Daoy (cell line): Measurements from ENCODE around the gene SDR39U1. TPM values are rescaled to one million over a fixed set of nuclear protein-coding genes. Genes with fewer than 3 reads are reported as not detected.
A peak's percentile ranks its signal among the peaks of the same experiment; 100 is the strongest.

Experiments
- DNase-seq: peaks from one replicate; pipeline ENCODE4 v3.0.0-alpha.2; 2015; ENCODE audit warnings: low read depth
- total RNA-seq: library from RNA; depleted of rRNA; stranded (reverse); fragments of >200 nt; shearing (Covaris generic); gene quantifications from 2 replicates; pipeline ENCODE4 v1.2.3, GENCODE V29; 2014

Gene SDR39U1
- total RNA-seq, 1 experiment from 2014 or later: 9.3 TPM

DNA sequence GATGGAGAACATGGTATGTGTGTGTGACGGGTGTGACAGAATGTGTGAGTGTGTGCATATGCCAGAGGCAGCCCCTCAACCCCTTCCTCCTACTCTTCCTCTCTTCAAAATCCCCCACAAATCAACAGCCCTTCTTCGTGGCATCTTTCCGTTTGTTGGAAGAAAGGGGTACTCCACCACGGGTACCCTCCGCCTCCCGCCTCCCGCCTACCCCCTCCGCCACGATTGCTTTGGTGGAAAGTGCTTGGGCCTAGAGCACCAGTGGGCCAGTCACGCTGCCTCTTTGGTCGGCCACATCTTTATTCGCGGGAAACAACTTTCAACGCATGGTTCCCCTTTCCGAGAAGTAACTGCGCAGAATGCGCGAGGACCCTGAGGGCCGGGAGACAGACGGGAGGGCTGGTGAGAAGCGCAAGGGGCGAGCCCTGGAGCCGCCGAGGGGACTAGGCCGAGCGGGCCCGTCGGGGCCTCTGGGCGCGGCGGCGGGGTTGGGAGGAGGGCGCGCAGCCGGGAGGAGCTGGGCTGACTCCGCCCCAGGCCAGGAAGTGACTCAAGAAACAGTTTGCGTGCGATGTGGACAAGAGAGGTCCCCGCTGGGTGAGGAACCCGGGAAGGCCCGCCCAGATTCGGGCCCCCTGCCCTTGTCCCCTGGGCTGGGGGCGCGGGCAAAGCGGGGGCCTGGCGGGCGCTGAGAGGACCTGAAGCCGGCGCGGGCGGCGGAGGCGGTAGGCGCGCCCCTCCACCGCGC lies 13.0 kb downstream of the SDR39U1 start, which contains the start of the genes CBLN3 and KHNYN:
TSS of gene CBLN3 (minus strand) at position 274 of the 748 bp plus-strand sequence. CDS start 614 bp downstream, outside the sequence.
TSS of gene KHNYN (plus strand) at position 560 of the 748 bp plus-strand sequence. CDS start 777 bp downstream, outside the sequence.
- peak; percentile 96 for DNase-seq

DNA sequence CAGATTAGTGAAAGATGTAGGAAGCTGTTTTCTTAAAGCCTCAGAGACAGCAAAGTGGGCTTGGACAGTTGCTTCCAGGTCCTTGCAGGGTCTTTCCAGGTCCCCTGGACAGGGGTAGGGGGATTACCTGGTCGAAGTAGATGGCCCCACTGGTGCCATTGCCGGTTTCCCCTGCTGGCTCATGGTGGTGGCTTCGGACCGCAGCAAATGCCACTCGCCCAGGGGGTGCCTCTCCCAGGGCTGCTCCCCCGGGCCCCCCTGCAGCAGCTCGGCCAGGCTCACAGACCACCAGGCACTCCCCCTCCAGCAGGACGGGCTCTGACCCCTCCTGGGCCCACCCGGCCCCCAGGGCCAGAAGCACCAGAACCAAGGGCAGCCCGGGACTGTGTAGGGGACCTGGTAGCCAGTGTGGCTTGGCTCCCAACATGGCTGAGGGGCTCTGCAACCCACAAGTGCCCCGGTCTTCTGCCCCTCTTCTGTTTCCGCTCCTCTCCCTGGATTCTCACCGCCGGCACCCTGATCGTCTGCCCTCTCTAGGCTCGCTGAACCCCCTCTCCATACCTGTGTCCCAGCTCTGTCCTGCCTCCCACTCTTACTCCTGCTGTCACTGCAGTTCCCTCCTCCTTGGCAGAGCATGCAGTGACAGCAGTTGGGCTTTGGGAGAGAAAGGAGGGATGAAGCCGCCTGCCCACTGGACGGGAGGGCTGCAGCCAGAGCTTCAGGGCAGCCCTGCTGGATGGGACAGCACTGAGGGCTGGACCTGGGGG lies 13.8 kb downstream of the SDR39U1 start:
- DNase-seq: no peak

DNA sequence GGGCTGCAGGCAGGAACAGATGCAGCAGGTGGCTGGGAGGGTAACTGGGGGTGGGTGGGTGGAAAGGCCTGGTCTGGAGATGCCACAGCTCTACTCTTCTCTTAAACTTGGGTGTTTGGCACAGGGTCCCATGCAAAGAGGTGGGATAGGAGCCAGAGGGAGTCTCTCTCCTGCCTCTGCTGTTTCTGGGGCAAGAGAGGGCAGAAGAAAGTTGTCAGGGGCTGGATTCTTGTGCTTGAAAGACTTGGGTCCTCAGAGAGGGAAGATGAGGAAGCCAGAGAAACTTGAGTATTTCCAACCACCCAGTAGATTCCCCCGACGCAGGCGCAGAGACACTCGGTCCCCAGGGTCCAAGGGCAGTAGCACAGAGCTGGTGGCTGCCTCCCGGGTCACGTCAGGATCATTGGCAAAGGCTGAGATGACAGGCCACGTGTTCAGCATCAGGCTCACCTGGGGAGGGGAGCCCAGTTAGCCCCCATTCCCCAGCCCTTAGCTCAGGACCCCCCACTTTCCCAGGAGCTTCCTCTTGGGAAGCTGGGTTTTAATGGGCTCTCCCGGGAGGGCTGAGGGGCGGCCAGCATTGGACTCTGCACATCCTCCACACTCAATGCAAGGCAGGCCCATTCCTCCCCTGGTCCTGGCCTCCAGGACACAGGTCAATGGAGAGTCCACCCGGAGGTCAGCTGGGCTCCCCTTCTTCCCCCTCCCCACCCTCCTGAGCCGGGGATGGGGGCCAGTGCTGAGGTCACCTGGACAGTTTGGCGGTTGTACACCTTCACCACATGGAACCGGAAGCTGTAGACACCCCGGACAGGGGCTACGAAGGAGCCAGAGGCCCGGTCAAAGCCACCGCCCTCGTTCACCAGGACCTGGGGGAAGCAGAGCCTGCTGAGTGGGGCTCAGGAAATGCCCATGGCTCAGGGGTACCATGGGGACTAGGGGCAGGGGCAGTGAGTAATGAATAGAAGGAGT lies 14.8 kb downstream of the SDR39U1 start:
- DNase-seq: no peak

DNA sequence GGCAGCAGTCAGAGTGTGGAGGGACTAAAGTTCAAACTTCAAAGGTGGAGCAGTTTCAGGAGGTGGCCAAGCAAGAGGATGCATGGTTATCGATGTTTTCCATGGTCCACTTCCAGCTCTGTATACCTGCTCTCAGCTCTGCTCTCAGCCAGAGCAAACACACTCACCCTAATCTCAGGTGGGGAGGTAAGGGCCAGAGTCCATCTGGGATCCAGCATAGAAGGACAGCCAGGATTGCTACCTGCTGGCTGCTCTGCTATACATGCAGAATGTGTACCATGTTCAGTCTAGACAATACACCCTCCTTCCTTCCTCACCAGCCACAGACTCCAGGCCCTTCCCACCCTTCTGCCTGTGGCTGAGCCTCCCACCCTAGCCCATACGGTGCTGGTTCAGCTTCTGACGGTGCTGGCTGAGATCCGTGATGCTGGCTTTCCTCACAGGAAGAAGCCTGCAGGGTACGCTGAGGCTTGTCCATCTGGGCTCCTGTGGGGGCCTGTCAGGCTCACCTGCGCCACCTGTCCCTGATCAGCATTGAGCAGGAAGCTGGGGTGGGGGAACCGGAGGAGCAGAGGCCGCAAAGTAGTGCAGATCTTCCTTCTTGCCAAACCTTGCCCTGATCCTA lies 15.6 kb downstream of the SDR39U1 start:
- DNase-seq: no peak

DNA sequence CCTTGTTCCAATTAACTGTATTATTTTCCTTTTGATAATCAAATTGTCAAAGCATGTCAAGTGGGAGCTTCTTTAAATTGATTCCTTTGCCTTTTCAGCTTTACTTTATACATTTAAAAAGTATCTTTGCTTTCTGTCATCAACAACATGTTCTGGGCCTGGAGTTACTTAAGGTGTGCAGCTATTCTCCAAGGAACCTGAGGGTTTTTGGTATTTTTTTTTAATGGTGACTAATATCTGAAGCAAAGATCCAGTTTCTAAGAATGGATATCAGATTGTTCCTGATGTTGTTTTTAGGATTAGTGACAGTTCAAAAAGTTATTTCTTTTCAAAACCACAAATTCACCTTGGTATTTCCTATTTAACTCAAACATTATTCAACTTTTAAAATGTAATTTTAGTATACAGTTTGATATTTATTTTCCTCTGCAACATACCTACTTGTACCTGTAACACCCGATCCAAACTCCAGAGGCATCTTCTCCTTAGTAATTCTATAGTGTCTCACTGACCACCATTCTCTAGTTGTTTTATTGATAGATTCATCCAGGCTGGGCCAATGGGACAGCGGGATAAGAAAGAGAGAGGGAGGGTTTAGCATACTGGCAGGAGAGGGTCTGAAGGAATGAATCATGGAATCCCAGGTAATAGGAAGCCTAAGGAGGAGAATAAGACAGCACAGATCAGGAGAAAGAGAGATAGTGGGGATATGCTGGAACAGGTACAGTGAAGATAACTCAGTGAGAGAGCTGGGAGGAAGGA lies 16.2 kb downstream of the SDR39U1 start:
- DNase-seq: no peak

DNA sequence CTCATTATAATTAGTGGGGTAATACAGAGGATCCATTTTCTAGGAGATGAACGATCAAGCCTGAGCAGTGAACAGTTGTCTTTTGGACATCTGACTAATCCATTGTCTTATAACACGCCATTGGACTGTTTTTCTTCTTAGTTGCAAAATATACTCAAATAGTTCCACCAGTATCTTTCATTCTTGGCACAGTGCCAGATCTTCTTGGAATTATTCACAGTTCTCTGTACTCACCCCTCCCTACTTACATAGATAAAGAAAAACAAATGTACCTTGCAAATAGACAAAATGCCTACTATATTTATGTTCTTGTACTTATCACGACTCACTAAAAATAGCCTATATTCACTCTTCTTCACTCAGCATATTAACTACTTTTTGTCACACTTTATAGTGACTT lies 16.9 kb downstream of the SDR39U1 start:
- DNase-seq: no peak

DNA sequence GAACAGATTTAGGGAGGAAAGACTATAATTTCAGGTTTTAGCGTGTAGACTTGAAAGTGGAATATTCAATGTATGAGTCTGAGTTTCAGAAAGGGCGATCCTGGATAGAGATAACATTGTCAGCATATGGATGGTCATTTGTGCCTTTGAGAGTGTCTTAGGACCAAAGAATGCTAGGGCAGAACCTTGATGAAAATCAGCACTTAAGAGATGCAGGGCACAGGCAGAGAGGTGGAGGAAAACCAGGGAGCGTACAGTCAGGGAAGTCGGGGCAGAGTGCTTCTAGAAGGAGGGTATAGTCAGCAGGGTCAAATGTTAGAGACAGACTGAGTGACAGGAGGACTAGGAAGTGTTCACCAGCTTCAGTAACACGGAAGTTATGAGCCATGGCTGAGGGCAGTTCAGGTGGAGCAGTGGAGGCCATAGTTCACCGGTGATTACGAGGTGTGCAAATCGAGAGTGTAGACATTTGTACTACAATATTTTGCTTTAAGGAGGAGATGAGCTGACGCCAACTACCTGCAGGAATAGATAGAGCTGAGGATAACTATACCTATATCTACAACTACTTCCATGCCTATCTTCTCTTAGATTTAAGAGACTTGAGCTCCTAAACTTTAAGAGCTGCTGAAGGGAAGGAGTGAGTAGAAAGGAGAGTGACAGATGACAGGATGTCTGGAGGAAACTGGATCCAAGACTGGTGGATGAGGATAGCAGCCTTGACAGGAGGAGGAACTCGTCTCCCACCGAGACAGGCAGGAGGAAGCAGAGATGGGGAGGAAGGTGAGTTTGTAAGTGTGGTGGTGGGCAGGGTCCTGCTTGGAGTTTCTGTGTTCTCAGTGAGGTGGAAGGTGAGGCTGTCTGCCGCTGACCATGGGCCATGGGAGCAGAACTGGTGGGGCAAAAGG lies 19.6 kb downstream of the SDR39U1 start:
- DNase-seq: no peak

DNA sequence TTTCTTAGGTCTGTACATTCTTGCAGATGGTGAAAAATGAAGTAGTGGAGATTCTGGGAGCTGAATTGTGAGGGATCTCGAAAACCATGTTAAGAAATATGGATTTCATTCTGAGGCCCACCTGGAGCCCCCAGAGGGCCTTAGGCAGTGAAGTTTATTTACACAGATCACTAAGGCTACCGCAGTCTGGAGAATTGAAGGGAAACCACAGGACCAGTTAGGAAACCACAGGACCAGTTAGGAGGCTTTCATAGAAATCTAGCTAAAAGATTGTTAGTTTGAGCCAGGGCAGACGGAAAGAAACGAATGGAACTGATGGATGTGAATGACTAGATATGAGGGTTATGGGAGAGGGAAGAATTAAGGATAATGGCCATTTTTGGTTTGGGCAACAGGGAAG lies 20.3 kb downstream of the SDR39U1 start:
- no peak for DNase-seq

DNA sequence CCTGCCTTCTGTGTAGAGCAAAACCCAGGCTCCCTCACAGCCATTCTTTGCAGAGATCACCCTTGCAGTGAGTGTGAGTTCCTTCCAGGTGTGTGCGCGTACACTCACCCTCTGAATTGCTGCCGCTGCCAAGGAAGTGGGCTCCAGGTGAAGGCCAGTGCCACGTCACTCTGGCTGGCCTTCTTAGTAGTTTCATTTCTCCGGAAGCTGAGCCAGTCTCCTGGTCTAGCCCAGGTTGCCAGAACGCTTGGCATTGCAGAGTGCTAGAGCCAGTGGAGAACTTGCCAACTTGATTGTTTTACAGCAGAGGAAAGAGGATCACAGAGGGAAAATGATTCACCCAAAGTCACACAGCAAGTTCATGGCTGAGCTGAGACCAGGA lies 24.1 kb downstream of the SDR39U1 start:
- no peak for DNase-seq

DNA sequence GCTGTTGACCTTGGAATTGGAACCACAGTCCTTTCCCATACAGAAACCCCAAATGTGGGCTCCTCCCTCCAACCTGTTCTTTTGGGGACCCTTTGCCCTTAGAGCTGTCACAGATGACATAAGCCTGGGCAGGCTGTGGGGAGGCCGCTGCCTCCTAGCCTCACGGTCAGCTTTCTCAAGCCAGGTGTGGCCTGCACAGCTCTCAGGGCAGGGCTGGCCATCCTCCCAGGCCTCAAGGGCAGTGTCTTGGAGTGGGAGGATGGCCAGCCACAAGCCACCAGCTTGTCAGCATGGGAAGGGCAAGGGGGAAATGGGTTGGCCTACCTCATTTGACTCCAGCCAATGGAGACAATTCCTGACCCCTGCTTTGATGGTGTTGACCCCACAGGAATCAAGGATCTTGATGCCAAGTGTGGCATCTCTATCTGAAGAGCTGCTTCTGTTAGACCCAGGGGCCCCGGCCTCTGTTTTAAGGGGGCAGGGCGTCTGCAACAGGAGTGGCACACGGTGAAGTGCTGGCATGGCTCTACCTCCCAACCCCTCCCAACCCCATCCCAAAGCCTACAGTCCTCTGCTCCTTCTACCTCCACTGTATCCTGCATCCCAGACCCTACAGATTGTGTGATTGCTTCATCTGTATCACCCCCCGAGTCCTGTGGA lies 24.6 kb downstream of the SDR39U1 start:
- no peak for DNase-seq

DNA sequence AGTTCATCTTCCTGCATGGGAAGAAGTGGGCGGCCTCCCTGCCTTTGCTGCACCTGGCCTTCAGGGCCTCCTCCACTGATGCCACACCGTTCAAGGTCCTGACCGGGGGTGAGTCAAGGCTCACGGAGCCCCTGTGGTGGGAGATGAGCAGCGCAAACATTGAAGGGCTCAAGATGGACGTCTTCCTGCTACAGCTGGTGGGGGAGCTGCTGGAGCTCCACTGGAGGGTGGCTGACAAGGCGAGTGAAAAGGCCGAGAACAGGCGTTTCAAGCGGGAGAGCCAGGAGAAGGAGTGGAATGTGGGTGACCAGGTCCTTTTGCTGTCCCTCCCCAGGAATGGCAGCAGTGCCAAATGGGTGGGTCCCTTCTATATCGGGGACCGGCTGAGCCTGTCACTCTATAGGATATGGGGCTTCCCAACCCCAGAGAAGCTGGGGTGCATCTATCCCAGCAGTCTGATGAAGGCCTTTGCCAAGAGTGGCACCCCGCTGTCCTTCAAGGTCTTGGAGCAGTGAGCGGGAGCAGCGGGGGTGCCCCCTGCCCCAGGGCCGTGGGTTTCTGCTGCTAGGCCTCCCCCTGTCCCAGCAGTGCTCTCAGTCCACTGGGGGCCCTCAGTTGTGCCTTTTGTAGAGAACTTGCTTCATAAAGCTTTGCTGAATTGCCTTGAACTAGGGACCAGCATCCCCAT lies 25.5 kb downstream of the SDR39U1 start:
- no peak for DNase-seq

DNA sequence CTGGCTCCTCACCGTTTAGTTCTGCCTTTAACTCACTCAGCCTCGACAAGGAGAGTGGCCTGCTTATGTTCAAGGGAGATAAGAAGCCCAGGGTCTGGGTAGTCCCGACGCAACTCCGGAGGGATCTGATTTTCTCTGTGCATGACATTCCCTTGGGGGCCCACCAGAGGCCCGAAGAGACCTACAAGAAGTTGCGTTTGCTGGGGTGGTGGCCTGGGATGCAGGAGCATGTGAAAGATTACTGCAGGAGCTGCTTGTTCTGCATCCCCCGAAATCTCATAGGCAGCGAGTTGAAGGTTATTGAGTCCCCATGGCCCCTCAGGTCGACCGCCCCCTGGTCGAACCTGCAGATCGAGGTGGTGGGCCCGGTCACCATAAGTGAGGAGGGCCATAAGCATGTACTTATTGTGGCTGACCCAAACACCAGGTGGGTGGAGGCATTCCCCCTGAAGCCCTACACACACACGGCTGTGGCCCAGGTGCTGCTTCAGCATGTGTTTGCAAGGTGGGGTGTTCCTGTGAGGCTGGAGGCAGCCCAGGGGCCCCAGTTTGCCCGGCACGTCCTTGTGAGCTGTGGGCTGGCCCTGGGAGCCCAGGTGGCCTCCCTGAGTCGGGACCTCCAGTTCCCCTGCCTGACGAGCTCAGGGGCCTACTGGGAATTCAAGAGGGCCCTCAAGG lies 26.2 kb downstream of the SDR39U1 start:
- DNase-seq: no peak

DNA sequence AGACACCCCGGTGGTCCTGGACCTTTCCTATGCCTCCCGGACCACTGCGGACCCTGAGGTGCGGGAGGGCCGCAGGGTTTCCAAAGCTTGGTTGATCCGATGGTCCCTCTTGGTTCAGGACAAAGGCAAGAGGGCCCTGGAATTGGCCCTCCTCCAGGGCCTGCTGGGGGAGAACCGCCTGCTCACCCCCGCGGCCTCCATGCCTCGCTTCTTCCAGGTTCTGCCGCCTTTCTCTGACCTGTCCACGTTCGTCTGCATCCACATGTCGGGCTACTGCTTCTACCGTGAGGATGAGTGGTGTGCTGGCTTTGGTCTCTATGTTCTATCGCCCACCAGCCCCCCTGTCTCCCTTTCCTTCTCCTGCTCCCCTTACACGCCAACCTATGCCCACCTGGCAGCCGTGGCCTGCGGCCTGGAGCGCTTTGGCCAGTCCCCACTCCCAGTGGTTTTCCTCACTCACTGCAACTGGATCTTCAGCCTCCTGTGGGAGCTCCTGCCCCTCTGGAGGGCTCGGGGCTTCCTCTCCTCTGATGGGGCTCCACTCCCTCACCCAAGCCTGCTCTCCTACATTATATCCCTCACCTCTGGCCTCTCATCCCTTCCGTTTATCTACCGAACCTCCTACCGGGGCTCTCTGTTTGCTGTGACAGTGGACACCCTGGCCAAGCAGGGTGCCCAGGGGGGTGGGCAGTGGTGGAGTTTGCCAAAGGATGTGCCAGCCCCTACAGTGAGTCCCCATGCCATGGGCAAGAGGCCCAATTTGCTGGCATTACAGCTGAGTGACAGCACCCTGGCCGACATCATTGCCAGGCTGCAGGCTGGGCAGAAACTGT lies 26.9 kb downstream of the SDR39U1 start:
- no peak for DNase-seq

DNA sequence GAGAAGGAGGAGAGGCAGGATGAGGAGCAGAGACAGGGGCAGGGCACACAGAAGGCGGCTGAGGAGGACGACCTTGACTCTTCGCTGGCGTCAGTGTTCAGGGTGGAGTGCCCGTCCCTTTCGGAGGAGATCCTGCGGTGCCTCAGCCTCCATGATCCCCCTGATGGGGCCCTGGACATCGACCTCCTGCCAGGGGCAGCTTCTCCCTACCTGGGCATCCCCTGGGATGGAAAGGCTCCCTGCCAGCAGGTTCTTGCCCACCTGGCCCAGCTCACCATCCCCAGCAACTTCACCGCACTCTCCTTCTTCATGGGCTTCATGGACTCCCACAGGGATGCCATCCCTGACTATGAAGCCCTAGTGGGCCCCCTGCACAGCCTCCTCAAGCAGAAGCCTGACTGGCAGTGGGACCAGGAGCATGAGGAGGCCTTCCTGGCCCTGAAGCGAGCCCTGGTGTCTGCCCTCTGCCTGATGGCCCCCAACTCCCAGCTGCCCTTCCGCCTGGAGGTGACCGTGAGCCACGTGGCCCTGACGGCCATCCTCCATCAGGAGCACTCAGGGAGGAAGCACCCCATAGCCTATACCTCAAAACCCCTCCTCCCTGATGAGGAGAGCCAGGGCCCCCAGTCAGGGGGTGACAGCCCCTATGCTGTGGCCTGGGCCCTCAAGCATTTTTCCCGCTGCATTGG lies 27.7 kb downstream of the SDR39U1 start:
- DNase-seq: no peak

DNA sequence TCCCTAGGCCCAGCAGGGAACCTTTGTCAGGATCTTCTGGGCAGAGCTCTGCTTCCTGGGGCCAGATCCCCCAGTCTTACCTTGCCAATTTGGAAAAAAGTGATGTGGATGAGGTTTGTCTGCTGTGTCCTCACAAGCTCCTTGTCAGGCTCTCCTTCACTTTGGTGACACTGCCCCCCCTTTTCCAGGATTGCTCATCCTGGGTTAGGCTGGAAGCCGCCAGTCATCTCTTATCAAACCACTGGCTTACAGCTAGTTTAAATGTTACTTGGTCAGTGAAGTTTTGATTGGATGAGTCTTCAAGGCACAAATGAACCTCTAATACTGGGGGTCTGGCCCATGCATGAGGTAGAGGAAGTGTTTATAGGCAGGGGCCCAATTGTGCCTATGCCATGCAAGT lies 28.5 kb downstream of the SDR39U1 start:
- no peak for DNase-seq
